T-helper 2 cell (primary cell): ENCODE measurements around the gene ADGRV1.
"Not testable (repeated sequence)": the region's sequence is repeated elsewhere in the genome, so short reads cannot be mapped to it uniquely, and the experiment has no call there.

Source experiments
- DNase-seq, 5 experiments: peaks; one replicate each; pipeline versions ENCODE4 v3.0.0 to v3.0.0-alpha.2; 2012 to 2022

Gene ADGRV1

GRCh38 chr5:90553711-90554110 lies 4.9 kb upstream of the ADGRV1 start:
- DNase-seq = no peak

GRCh38 chr5:90554358-90555006 lies 4.1 kb upstream of the ADGRV1 start:
- DNase-seq = no peak

- no peak for DNase-seq
These were observed 2.9 kb upstream of the ADGRV1 start for GRCh38 chr5:90555666-90556065.

- no peak for DNase-seq
These were observed 1.2 kb upstream of the ADGRV1 start for GRCh38 chr5:90557391-90557790.

- DNase-seq = no peak
These were observed 726 bp upstream of the ADGRV1 start for GRCh38 chr5:90557871-90558270.

GRCh38 chr5:90560771-90561170 lies 2.2 kb downstream of the ADGRV1 start:
- DNase-seq = no peak

GRCh38 chr5:90561766-90562165 lies 3.2 kb downstream of the ADGRV1 start:
- DNase-seq = no peak

- DNase-seq = no peak
These were observed 3.7 kb downstream of the ADGRV1 start for GRCh38 chr5:90562341-90562740.

- no peak for DNase-seq
These were observed 4.5 kb downstream of the ADGRV1 start for GRCh38 chr5:90563108-90563507.

GRCh38 chr5:90565491-90565890 lies 6.9 kb downstream of the ADGRV1 start:
- DNase-seq = no peak

GRCh38 chr5:90569084-90569483 lies 10.5 kb downstream of the ADGRV1 start:
- DNase-seq = no peak

GRCh38 chr5:90570034-90570433 lies 11.4 kb downstream of the ADGRV1 start:
- DNase-seq = no peak

- no peak for DNase-seq
These were observed 12.7 kb downstream of the ADGRV1 start for GRCh38 chr5:90571147-90571773.

- DNase-seq = no peak
These were observed 17.1 kb downstream of the ADGRV1 start for GRCh38 chr5:90575712-90576111.

GRCh38 chr5:90576566-90576965 lies 18.0 kb downstream of the ADGRV1 start:
- DNase-seq = not testable (repeated sequence)

- not testable (repeated sequence) for DNase-seq
These were observed 21.3 kb downstream of the ADGRV1 start for GRCh38 chr5:90579905-90580304.

GRCh38 chr5:90581956-90582355 lies 23.4 kb downstream of the ADGRV1 start:
- DNase-seq = no peak

GRCh38 chr5:90585337-90585986 lies 26.9 kb downstream of the ADGRV1 start:
- no peak for DNase-seq

- no peak for DNase-seq
These were observed 27.9 kb downstream of the ADGRV1 start for GRCh38 chr5:90586469-90586868.

GRCh38 chr5:90590170-90590569 lies 31.6 kb downstream of the ADGRV1 start:
- no peak for DNase-seq

- not testable (repeated sequence) for DNase-seq
These were observed 34.5 kb downstream of the ADGRV1 start for GRCh38 chr5:90593083-90593482.

- DNase-seq = not testable (repeated sequence)
These were observed 37.2 kb downstream of the ADGRV1 start for GRCh38 chr5:90595766-90596165.

- DNase-seq = no peak
These were observed 39.7 kb downstream of the ADGRV1 start for GRCh38 chr5:90598293-90598692.

- DNase-seq = not testable (repeated sequence)
These were observed 41.7 kb downstream of the ADGRV1 start for GRCh38 chr5:90600307-90600706.
